Activated CD8-positive, alpha-beta T cell treated with anti-CD3 and anti-CD28 coated beads for 36 hours (primary cell): Measurements from ENCODE around the gene SFI1. TPM values are rescaled to one million over a fixed set of nuclear protein-coding genes. Genes with fewer than 3 reads are reported as not detected.
"Not testable (repeated sequence)": the region's sequence is repeated elsewhere in the genome, so short reads cannot be mapped to it uniquely, and the experiment has no call there.

Source experiments
- ATAC-seq: fragments of 200-7000 bp; cut with Tn5 transposase; one replicate; pipeline ENCODE4 v1.10.0; 2021; ENCODE audit warnings: mild to moderate bottlenecking, moderate library complexity
- CTCF ChIA-PET: fragments of 350-600 bp; sonication (Branson Sonifier 250); formaldehyde crosslinking; loops from one replicate; lab custom pipeline; 2021; ENCODE audit warnings: antibody characterized with exemption; lab: Charles Lee
- POLR2A ChIA-PET: fragments of 350-600 bp; sonication (Branson Sonifier 250); formaldehyde crosslinking; loops from one replicate; lab custom pipeline; 2021; ENCODE audit warnings: antibody characterized with exemption; lab: Charles Lee
- DNase-seq: peaks from one replicate; pipeline ENCODE4 v3.0.0-alpha.2; 2020
- H3K27ac Mint-ChIP-seq: one replicate; pipeline ENCODE4 v1.8.0; 2021; ENCODE audit warnings: mild to moderate bottlenecking, mixed read lengths
- H3K27me3 Mint-ChIP-seq: one replicate; pipeline ENCODE4 v1.8.0; 2021; ENCODE audit warnings: mixed read lengths
- H3K36me3 Mint-ChIP-seq: one replicate; pipeline ENCODE4 v1.8.0; 2021; ENCODE audit warnings: low read depth, mixed read lengths
- H3K4me1 Mint-ChIP-seq: one replicate; pipeline ENCODE4 v1.8.0; 2021; ENCODE audit warnings: low read depth, mixed read lengths
- H3K4me3 Mint-ChIP-seq: one replicate; pipeline ENCODE4 v1.8.0; 2021; ENCODE audit warnings: mild to moderate bottlenecking, moderate library complexity, mixed read lengths
- H3K9me3 Mint-ChIP-seq: one replicate; pipeline ENCODE4 v1.8.0; 2021; ENCODE audit warnings: mixed read lengths
- intact Hi-C: fragments of 100-400 bp; cut with micrococcal nuclease; formaldehyde crosslinking; loops from one replicate; pipeline ENCODE4 v1.10.0; 2022
- total RNA-seq, 2 experiments: library from RNA; stranded (reverse); gene quantifications; one replicate each; pipeline ENCODE4 v1.2.3, GENCODE V29; 2021
- TF ChIP-seq, protein P1 (sequence below): fragments of 200-600 bp; IDR thresholded peaks from one replicate; pipeline ENCODE4 v1.8.0; 2022; ENCODE audit warnings: antibody characterized with exemption, mild to moderate bottlenecking

SFI1 gene
- total RNA-seq, 2 experiments from 2014 or later = 273 to 274 TPM

DNA sequence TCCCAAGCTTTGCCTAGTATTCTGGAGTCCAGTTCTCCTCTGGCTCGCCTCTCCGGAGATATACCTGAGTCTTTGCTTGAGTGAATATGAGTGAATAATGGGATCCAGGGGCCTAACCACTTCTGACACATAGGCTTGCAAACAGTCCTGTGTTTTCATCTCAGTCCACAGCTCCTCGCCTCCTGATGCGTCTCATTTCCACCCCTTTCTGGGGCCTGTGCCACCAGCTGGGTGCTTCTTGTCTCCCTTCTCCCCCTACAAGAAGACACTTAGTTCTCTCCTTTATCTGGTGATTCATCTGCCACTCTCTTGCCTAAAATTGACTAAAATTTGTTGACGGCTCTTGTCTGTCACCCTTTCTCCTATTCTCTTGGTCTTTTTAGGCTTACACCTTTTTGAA lies 44.6 kb downstream of the SFI1 start:
- intact Hi-C loops = no loop called here
- ATAC-seq (no peak), DNase-seq (peak; percentile 31)

DNA sequence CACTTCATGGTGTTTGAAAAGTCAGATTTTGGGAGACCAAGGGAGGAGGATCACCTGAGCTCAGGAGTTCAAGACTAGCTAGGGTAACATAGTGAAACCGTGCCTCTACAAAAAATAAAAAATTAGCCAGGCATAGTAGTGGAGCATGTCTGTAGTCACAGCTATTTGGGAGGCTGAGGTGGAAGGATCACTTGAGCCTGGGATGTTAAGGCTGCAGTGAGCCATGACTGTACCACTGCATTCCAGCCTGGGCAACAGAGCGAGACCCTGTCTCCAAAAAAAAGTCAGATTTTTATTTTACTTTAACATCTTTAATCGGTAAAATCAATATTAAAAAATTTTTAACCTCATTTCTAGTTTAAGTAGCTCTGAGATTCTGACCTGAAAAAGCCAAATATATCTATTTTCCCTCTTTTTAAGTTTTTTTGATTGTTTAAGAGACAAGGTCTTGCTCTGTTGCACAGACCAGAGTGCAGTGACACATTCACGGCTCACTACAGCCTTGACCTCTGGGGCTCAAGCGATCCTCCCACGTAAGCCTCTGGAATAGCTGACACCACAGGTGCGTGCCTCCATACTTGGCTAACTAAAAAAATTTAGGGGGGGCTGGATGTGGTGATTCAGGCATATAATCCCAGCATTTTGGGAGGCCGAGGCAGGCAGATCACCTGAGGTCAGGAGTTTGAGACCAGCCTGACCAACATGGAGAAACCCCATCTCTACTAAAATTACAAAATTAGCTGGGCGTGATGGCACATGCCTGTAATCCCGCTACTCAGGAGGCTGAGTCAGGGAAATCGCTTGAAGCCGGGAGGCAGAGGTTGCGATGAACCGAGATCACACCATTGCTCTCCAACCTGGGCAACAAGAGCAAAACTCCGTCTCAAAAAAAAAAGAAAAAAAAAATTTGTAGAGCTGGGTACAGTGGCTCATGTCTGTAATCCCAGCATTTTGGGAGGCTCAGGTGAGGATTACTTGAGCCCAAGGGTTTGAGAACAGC lies 48.4 kb downstream of the SFI1 start:
- Mint-ChIP-seq H3K27ac (peak overlapping the region; percentile 30), H3K36me3 (peaks cover 46% of the 10 kb centered on the region), H3K4me3 (no peak overlapping the region), H3K9me3 (no peaks in the 10 kb centered on the region), H3K27me3 (no peaks in the 10 kb centered on the region), H3K4me1 (peaks cover 25% of the 10 kb centered on the region)
- intact Hi-C loops = no loop called here
- CTCF ChIA-PET = interaction anchor here (0.5 to 2.6 kb wide), 4 partner anchors 12 to 141 kb away, joined by 3 to 10 read pairs (median 6); no protein-coding TSS in a partner anchor
- TF ChIP-seq, protein P1, sequence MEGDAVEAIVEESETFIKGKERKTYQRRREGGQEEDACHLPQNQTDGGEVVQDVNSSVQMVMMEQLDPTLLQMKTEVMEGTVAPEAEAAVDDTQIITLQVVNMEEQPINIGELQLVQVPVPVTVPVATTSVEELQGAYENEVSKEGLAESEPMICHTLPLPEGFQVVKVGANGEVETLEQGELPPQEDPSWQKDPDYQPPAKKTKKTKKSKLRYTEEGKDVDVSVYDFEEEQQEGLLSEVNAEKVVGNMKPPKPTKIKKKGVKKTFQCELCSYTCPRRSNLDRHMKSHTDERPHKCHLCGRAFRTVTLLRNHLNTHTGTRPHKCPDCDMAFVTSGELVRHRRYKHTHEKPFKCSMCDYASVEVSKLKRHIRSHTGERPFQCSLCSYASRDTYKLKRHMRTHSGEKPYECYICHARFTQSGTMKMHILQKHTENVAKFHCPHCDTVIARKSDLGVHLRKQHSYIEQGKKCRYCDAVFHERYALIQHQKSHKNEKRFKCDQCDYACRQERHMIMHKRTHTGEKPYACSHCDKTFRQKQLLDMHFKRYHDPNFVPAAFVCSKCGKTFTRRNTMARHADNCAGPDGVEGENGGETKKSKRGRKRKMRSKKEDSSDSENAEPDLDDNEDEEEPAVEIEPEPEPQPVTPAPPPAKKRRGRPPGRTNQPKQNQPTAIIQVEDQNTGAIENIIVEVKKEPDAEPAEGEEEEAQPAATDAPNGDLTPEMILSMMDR = no peak
- POLR2A ChIA-PET = interaction anchor here (0.6 to 1.1 kb wide), 3 partner anchors 13 to 66 kb away, joined by 3 read pairs; no protein-coding TSS in a partner anchor
- DNase-seq = no peak
- no peak for ATAC-seq

More for the DNA sequence above, 44.6 kb downstream of the SFI1 start:
- H3K9me3 Mint-ChIP-seq = no peaks in the 10 kb centered on the region
- H3K27me3 Mint-ChIP-seq = no peaks in the 10 kb centered on the region
- ChIA-PET CTCF (interaction anchor here (0.9 to 1.5 kb wide), 2 partner anchors 14 to 16 kb away, joined by 4 read pairs; no protein-coding TSS in a partner anchor), POLR2A (interaction anchor here (0.8 to 1.2 kb wide), 4 partner anchors 9 to 20 kb away, joined by 3 to 5 read pairs (median 4); no protein-coding TSS in a partner anchor)
- H3K27ac Mint-ChIP-seq = peak overlapping the region; percentile 75
- TF ChIP-seq, protein P1 = no peak
- H3K36me3 Mint-ChIP-seq = peaks cover 48% of the 10 kb centered on the region
- H3K4me3 Mint-ChIP-seq = no peak overlapping the region
- peaks cover 44% of the 10 kb centered on the region for H3K4me1 Mint-ChIP-seq

DNA sequence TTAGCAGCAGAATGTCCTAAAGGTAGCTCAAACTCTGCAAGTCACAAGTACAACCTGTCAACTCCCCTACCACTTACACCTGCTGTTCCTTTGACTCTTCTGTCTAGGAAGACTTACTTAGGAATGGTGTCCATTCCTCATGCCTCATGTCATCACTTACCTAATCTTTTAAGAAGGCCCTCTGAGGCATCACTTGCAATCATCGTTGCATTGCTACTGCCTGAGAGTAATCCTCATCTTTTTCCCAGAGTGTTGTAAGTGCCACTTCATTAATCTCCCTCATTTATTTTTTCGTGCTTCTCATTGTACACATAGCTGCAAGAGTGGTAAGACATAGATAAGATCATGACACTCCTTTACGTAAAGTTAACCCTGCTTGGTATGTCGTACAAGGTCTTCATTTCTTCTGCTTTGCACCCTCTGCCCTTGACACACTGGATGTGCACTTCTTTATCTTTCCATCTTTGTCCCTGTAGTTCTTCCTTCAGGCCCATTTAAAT lies 54.6 kb downstream of the SFI1 start:
- no peak for ATAC-seq
- no peak for DNase-seq
- H3K27me3 Mint-ChIP-seq = no peaks in the 10 kb centered on the region
- H3K27ac Mint-ChIP-seq = peak overlapping the region; percentile 13
- ChIA-PET POLR2A (interaction anchor here (0.7 to 1.7 kb wide), 4 partner anchors 9 to 65 kb away, joined by 3 to 7 read pairs (median 3); no protein-coding TSS in a partner anchor), CTCF (no interaction called here)
- H3K4me3 Mint-ChIP-seq = no peak overlapping the region
- no peaks in the 10 kb centered on the region for H3K9me3 Mint-ChIP-seq
- intact Hi-C loops = loop anchor here (10.0 kb wide), 1 partner anchor 84 kb away; no protein-coding TSS in a partner anchor
- TF ChIP-seq, protein P1 = no peak
- peaks cover 60% of the 10 kb centered on the region for H3K36me3 Mint-ChIP-seq
- H3K4me1 Mint-ChIP-seq = peaks cover 31% of the 10 kb centered on the region

DNA sequence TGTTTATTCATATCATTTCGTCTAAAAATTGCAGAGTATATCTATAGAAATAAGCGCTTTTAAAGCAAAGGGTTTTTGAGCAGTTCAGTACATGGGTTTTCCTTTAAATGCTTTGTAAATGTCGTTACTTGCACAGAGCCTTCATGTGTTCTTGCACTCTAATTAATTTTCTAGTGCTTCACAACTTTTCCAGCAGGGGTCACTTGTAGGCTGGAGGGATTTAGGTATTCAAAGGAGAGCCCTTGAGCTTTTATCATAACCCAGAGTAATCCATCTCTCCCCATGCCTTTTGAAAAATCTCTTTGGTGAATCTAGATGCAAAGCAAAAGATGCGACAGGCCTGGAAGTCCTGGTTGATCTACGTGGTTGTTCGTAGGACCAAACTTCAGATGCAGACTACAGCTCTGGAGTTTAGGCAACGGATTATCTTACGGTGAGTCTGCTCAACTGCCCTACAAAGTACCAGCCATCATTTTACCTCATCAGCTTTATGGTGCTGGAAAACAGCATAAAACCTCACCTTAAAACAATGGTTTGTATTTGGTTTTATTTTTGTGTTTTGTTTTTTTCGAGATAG lies 60.4 kb downstream of the SFI1 start:
- no peak for DNase-seq
- Mint-ChIP-seq H3K4me1 (peaks cover 25% of the 10 kb centered on the region), H3K36me3 (peaks cover 51% of the 10 kb centered on the region), H3K9me3 (no peaks in the 10 kb centered on the region), H3K27ac (no peak overlapping the region), H3K27me3 (no peaks in the 10 kb centered on the region), H3K4me3 (no peak overlapping the region)
- POLR2A ChIA-PET = interaction anchor here (1.9 kb wide), 1 partner anchor 24 kb away, joined by 4 read pairs; no protein-coding TSS in a partner anchor
- CTCF ChIA-PET = interaction anchor here (0.6 to 2.1 kb wide), 22 partner anchors 10 to 109 kb away, joined by 3 to 12 read pairs (median 4); no protein-coding TSS in a partner anchor
- peak; percentile 35 for ATAC-seq
- intact Hi-C loops = loop anchor here (10.0 kb wide), 1 partner anchor 78 kb away; no protein-coding TSS in a partner anchor
- TF ChIP-seq, protein P1 = peak; percentile 51

DNA sequence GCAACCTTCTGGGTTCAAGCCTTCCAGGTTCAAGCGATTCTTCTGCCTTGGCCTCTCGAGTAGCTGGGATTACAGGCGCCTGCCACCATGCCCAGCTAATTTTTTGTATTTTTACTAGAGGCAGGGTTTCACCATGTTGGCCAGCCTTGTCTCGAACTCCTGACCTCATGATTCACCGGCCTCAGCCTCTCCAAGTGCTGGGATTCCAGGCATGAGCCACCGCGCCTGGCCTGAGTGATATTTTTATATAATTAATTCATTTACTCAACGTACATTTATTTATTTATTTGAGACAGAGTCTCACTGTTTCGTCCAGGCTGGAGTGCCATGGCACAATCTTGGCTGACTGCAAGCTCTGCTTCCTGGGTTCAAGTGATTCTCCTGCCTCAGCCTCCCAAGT lies 62.2 kb downstream of the SFI1 start:
- H3K27ac Mint-ChIP-seq, H3K27me3 Mint-ChIP-seq, DNase-seq, H3K4me3 Mint-ChIP-seq, ATAC-seq, H3K9me3 Mint-ChIP-seq: not testable (repeated sequence)
- H3K36me3 Mint-ChIP-seq = peaks cover 51% of the 10 kb centered on the region
- H3K4me1 Mint-ChIP-seq = peaks cover 10% of the 10 kb centered on the region
- intact Hi-C loops = loop anchor here (10.0 kb wide), 1 partner anchor 76 kb away; no protein-coding TSS in a partner anchor
- POLR2A ChIA-PET = interaction anchor here (0.7 to 1.2 kb wide), 3 partner anchors 16 to 73 kb away, joined by 3 read pairs; no protein-coding TSS in a partner anchor
- CTCF ChIA-PET = interaction anchor here (1.1 kb wide), 1 partner anchor 70 kb away, joined by 4 read pairs; no protein-coding TSS in a partner anchor
